Measurements from ENCODE around the gene CERT1.

Gene CERT1

DNA sequence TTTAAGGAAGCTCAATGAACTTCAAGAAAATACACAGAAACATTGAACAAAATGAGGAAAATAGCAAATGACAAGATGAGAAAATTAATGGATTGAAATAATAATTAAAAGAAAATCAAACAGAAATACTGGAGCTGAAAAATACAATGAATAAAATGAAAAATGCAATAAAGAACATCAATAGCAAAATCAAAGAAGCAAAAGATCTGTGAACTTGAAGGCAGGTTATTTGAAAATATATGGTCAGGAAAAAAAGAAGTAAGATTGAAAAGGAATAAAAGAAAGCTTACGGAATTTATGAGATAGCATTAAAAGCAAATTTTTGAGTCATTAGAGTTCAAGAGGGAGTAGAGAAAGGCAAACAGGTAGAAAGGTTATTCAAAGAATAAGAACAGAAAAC lies 42.4 kb downstream of the CERT1 start:
- DNase-seq (ENCODE audit: low read depth): no peak
- H3K4me3 ChIP-seq (ENCODE audit: control insufficient read depth, low read depth, low read length): no peak overlapping the region

DNA sequence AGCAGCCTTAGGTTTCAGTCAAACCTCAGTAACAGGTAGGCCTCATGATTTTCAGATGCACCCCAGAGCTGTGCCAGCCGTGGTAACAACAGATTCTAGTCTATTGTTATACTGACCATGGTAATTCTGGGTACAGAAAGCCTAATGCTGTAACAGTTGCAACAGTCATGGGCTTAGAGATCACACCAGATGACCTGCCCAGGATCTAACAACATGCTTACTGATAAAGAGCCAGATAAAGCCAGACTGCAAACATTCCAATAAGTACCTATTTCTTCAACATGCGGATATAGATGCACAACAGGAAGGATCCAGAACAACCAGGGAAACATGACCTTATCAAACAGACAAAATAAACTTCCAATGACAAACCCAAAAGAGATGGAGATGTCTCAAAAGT lies 42.8 kb downstream of the CERT1 start:
- DNase-seq (ENCODE audit: low read depth): no peak
- H3K4me3 ChIP-seq (ENCODE audit: control insufficient read depth, low read depth, low read length): no peak overlapping the region
- TF ChIP-seq, protein P1, sequence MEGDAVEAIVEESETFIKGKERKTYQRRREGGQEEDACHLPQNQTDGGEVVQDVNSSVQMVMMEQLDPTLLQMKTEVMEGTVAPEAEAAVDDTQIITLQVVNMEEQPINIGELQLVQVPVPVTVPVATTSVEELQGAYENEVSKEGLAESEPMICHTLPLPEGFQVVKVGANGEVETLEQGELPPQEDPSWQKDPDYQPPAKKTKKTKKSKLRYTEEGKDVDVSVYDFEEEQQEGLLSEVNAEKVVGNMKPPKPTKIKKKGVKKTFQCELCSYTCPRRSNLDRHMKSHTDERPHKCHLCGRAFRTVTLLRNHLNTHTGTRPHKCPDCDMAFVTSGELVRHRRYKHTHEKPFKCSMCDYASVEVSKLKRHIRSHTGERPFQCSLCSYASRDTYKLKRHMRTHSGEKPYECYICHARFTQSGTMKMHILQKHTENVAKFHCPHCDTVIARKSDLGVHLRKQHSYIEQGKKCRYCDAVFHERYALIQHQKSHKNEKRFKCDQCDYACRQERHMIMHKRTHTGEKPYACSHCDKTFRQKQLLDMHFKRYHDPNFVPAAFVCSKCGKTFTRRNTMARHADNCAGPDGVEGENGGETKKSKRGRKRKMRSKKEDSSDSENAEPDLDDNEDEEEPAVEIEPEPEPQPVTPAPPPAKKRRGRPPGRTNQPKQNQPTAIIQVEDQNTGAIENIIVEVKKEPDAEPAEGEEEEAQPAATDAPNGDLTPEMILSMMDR (conservative IDR thresholded peaks at IDR 0.05; ENCODE audit: control insufficient read depth, insufficient read depth, low read depth, low read length): no peak

More for the DNA sequence above, 42.4 kb downstream of the CERT1 start:
- TF ChIP-seq, protein P1 (conservative IDR thresholded peaks at IDR 0.05; ENCODE audit: control insufficient read depth, insufficient read depth, low read depth, low read length): no peak

DNA sequence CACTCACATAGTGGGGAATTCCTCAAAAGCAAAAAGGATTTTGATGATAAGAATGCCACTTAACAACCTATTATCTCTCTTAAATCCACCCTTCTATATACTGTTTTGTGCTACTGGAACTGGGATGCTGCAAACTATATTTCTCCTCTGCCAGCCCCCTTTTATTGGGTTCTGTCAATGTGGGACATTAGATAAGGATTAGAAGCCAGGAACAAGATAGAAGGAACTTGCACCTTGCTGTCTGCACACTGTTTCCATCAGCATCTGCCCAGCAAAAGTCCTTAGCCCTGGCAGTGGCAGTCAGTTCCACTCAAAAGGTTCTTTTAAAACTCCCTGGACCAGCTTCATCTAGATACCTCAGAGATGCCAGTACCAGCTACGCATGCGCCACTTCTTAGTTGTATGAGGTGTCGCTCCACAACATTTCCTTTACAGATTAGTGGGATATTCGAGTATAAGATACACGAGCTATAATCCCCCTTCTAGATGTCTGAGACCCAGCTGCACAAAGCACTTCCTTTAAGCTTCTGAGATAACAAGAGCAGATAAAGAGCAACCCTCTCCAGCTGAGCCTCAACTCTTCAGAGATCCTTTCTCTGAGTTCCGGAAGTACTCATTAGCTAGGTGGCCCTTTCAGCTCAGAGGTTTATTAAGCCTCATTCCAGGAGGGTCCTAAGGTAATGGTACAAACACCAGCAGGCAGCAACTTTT lies 45.3 kb downstream of the CERT1 start:
- DNase-seq (ENCODE audit: low read depth): no peak
- no peak overlapping the region for H3K4me3 ChIP-seq (ENCODE audit: control insufficient read depth, low read depth, low read length)
- TF ChIP-seq, protein P1 (conservative IDR thresholded peaks at IDR 0.05; ENCODE audit: control insufficient read depth, insufficient read depth, low read depth, low read length): no peak

DNA sequence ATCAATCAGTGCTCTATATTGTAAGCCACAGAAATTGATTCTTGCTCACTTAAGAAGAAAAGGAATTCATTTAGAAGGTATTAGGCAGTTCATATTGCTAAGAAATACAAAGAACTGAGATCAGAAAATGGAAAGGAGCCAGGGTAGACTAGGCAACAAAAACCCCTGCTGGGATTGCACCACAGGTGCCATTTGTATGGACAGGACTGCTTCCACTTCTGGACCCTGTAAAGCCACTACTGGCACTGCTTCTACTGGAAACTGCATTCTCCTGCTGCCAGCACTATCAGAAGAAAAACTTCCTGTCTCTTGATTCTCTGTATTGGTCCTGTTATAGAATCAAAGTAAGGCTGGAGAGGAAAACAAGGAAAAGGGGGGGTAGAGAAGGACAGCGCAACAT lies 45.9 kb downstream of the CERT1 start:
- TF ChIP-seq, protein P1 (conservative IDR thresholded peaks at IDR 0.05; ENCODE audit: control insufficient read depth, insufficient read depth, low read depth, low read length): no peak

DNA sequence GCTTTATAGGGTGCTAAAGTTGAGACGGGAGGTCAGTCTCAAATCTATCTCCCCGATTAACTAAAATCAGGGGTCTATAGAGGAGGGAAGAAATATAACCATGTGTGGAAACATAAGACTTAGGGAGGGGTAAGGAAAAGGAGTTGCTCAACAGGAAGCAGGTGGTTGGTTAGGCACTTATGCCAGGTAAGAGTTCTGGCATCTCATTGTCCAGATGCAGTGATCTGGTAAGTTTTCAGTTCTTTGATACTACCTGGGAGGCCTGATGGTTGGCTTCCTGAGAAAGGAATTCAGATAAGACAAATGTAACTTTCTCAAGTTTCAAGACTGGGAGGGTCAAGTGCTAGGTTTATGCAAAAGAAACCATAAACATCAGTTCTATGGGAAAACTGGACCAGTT lies 47.7 kb downstream of the CERT1 start:
- H3K4me3 ChIP-seq (ENCODE audit: control insufficient read depth, low read depth, low read length): no peak overlapping the region
- TF ChIP-seq, protein P1 (conservative IDR thresholded peaks at IDR 0.05; ENCODE audit: control insufficient read depth, insufficient read depth, low read depth, low read length): no peak
- no peak for DNase-seq (ENCODE audit: low read depth)

More for the DNA sequence above, 45.9 kb downstream of the CERT1 start:
- H3K4me3 ChIP-seq (ENCODE audit: control insufficient read depth, low read depth, low read length): no peak overlapping the region
- DNase-seq (ENCODE audit: low read depth): peak; percentile 9

DNA sequence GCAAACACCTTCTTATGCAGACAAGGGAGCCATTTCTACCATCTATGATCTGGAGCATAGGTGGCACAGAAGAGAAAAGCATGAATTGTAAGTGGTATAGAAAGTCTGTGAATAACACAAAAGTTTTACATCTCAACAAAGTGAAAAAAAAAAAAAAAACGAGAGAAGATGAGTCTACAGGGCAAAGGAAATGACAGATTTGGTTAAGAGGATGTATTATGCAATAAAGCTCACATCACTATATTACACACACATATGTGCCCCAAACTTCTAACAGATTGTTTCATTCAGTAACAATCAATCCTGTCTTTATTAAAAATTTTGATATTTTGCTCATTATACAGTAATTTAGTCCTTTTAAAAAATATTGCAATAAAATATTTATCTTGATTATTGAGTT lies 49.8 kb downstream of the CERT1 start:
- TF ChIP-seq, protein P1 (conservative IDR thresholded peaks at IDR 0.05; ENCODE audit: control insufficient read depth, insufficient read depth, low read depth, low read length): no peak
- no peak overlapping the region for H3K4me3 ChIP-seq (ENCODE audit: control insufficient read depth, low read depth, low read length)
- peak; percentile 76 for DNase-seq (ENCODE audit: low read depth)

Measured in fibroblast of mammary gland (primary cell).